BJ (cell line): ENCODE measurements around the gene LAD1. TPM values are rescaled to one million over a fixed set of nuclear protein-coding genes. Genes with fewer than 3 reads are reported as not detected.

ENCODE experiments used
- CTCF ChIA-PET: fragments of 350-600 bp; formaldehyde crosslinking; extraction: SDS; loops from one replicate; lab custom pipeline; 2021; ENCODE audit warnings: antibody characterized with exemption, inconsistent platforms; lab: Yijun Ruan, JAX
- POLR2A ChIA-PET: fragments of 300-600 bp; sonication (Branson Sonifier 250); formaldehyde crosslinking; extraction: SDS; loops from one replicate; lab custom pipeline; 2021; ENCODE audit warnings: antibody characterized with exemption; lab: Charles Lee
- DNase-seq: peaks from one replicate; pipeline ENCODE4 v3.0.0-alpha.2; 2011; ENCODE audit warnings: low read depth
- H3K27me3 ChIP-seq: 2 replicates; pipeline ENCODE4 v1.6.0; 2011; ENCODE audit warnings: low read length; ENCODE audit not compliant: control insufficient read depth, insufficient read depth
- H3K36me3 ChIP-seq: 2 replicates; pipeline ENCODE4 v1.5.1; 2011; ENCODE audit warnings: low read length; ENCODE audit not compliant: control insufficient read depth, insufficient read depth
- H3K4me3 ChIP-seq: 2 replicates; pipeline ENCODE4 v1.5.1; 2011; ENCODE audit warnings: low read depth, mild to moderate bottlenecking, control low read depth, low read length
- polyA plus RNA-seq: library from polyadenylated mRNA; depleted of rRNA; stranded (reverse); fragments of >200 nt; gene quantifications from 2 replicates; pipeline ENCODE4 v1.2.3, GENCODE V29; 2011
- TF ChIP-seq, protein P1 (sequence below): IDR thresholded peaks from 2 replicates; pipeline ENCODE4 v1.5.1; 2011; ENCODE audit warnings: low read depth, mild to moderate bottlenecking, control low read depth, inconsistent platforms, low read length, moderate library complexity; ENCODE audit not compliant: insufficient read depth

The LAD1 gene
- polyA plus RNA-seq, 1 experiment: not detected

DNA sequence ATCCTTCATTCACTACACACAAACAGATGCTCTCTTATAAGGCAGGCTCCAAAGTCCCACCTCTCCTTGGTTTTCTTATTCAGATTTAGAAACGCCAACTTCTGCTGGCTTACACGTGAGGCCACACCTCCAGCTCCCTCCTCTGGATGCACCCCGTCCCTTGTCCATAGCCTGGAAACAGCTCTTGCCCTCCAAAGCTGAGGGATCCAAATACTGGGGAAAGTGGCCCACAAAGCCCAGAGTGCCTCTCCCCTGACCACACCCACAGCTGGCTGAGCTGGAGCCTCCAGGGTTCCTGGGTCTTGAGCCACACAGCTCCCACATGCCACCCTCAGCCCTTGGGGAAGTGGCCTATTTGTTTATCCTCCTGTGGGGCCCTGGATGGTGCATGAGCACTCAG is 4.5 kb downstream of the LAD1 start:
- H3K4me3 ChIP-seq: no peak overlapping the region
- H3K27me3 ChIP-seq: peaks cover 30% of the 10 kb centered on the region
- H3K36me3 ChIP-seq: no peaks in the 10 kb centered on the region
- ChIA-PET CTCF (interaction anchor here (1.5 to 5.8 kb wide), 4 partner anchors 9 to 140 kb away, joined by 3 to 41 read pairs (median 15); no protein-coding TSS in a partner anchor), POLR2A (no interaction called here)
- no peak for DNase-seq
- TF ChIP-seq, protein P1, sequence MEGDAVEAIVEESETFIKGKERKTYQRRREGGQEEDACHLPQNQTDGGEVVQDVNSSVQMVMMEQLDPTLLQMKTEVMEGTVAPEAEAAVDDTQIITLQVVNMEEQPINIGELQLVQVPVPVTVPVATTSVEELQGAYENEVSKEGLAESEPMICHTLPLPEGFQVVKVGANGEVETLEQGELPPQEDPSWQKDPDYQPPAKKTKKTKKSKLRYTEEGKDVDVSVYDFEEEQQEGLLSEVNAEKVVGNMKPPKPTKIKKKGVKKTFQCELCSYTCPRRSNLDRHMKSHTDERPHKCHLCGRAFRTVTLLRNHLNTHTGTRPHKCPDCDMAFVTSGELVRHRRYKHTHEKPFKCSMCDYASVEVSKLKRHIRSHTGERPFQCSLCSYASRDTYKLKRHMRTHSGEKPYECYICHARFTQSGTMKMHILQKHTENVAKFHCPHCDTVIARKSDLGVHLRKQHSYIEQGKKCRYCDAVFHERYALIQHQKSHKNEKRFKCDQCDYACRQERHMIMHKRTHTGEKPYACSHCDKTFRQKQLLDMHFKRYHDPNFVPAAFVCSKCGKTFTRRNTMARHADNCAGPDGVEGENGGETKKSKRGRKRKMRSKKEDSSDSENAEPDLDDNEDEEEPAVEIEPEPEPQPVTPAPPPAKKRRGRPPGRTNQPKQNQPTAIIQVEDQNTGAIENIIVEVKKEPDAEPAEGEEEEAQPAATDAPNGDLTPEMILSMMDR: no peak

DNA sequence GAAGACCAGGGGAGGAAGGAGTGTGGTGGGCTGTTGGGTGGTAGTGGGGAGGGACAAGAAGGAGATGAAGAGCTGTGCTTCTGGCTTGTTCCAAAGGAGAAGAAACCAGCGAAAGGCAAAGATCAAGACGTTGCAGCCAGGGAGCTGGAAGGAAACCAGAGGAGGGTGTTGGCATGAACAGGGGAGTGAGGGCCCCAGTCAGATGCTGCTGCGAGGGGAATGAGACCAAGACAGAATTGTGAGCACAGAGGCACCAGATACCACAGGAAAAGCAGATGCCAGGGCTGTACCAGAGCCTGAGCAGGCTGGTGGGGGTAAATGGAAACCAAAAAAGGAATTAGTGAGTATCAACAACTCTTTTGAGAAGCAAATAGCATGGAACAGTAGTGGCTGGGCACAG is 6.0 kb downstream of the LAD1 start:
- Histone ChIP-seq H3K4me3 (no peak overlapping the region), H3K27me3 (peaks cover 21% of the 10 kb centered on the region), H3K36me3 (no peaks in the 10 kb centered on the region)
- ChIA-PET POLR2A (no interaction called here), CTCF (interaction anchor here (1.2 to 5.8 kb wide), 3 partner anchors 8 to 45 kb away, joined by 5 to 41 read pairs (median 6); no protein-coding TSS in a partner anchor)
- no peak for DNase-seq
- TF ChIP-seq, protein P1: no peak

DNA sequence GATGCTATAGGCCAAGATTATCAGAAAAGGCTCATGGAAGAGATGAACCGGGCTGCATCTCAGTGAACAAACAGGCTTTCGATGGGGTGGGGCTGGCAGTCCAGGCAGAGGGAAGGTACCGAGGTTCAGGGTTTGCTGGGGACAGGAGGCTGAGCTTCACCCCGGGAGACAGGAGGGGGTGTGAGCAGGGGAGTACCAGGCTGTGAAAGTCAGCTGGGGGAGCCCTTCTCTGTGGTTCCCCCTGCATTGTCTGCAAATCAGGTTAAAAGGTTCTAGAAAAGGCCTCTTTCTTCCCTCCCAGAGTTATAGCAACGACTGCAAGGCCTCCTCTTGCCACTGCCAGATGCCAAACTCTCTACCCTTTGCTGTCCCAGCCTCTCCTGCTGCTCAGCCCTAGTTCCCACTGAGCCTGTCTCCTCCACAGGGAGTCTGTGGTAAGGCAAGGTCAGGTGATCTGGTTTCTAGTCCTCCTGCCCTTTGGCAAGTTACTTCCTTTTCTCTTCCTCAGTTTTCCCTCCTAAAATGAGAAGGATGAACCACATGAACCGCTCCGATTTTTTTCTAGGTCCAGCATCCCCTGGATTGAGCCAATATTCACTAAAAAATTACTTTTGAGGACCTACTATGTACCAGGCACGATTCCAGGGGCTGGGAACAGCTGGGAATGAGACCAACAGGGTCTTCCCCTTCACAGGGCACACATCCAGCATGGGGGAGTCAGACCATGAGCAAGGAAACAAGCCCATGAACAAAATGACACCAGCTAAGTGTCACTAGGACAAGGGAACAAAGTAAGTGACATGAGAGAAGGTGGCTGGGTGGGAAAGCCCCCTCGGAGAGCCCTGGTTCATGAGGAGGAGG is 7.2 kb downstream of the LAD1 start:
- TF ChIP-seq, protein P1: no peak
- no peak for DNase-seq
- Histone ChIP-seq H3K27me3 (peaks cover 14% of the 10 kb centered on the region), H3K36me3 (no peaks in the 10 kb centered on the region), H3K4me3 (no peak overlapping the region)
- POLR2A ChIA-PET: interaction anchor here (0.6 kb wide), 1 partner anchor 245 kb away, joined by 3 read pairs; no protein-coding TSS in a partner anchor
- CTCF ChIA-PET: interaction anchor here (1.0 to 1.8 kb wide), 4 partner anchors 9 to 46 kb away, joined by 3 to 6 read pairs (median 4); no protein-coding TSS in a partner anchor

DNA sequence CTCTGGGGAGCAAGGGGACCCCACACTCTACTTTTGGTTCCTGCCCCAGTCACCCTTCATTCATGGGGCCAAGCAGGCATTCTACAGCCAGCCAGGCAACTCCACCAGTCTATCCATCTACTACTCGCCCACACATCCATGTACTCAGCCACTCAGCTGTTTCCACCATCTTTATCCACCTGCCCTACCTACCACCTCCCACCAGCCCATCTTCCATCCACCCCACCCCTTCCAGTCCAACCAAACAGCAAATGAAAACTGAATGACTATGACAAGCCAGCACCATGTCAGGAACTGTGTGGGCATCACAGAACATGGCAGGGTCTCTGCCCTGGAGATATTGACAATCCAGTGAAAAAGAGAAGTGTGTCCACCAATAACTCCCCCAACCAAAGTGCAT is 7.9 kb downstream of the LAD1 start:
- TF ChIP-seq, protein P1: no peak
- ChIA-PET POLR2A (no interaction called here), CTCF (interaction anchor here (1.8 kb wide), 1 partner anchor 10 kb away, joined by 4 read pairs; no protein-coding TSS in a partner anchor)
- Histone ChIP-seq H3K4me3 (no peak overlapping the region), H3K36me3 (no peaks in the 10 kb centered on the region), H3K27me3 (peaks cover 14% of the 10 kb centered on the region)
- DNase-seq: no peak

DNA sequence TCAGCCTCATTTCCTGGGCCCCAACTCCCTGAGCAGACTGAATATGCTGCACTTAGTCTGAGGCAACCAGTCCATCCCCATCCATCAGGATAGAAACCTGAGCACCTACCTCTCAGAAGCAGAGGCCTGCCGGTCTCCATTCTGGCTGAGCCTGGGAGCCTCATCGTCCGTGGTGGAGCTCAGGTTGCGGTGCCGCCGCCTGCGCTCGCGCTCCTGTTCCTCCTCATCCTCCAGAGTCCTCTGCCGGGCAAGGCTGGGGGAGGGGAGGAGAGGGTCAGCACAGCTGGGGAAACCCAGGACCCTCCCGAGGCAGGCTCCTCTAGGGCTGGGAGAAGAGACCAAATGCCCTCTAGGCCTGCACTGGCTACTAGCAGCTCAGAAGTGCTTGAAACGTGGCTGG is 10.1 kb downstream of the LAD1 start:
- Histone ChIP-seq H3K36me3 (no peaks in the 10 kb centered on the region), H3K27me3 (peaks cover 5% of the 10 kb centered on the region), H3K4me3 (no peak overlapping the region)
- DNase-seq: no peak
- ChIA-PET POLR2A (interaction anchor here (0.6 kb wide), 1 partner anchor 192 kb away, joined by 3 read pairs; no protein-coding TSS in a partner anchor), CTCF (interaction anchor here (0.7 to 8.0 kb wide), 3 partner anchors 16 to 135 kb away, joined by 3 to 59 read pairs (median 4); no protein-coding TSS in a partner anchor)
- TF ChIP-seq, protein P1: no peak
